ENCODE results near the gene MYD88.

Gene MYD88

GRCh38 chr3:38098376-38098723 lies 40.1 kb upstream of the MYD88 start:
- TF ChIP-seq CTCF (IDR thresholded peaks at IDR 0.05; ENCODE audit: low read depth, low read length), result no peak

GRCh38 chr3:38099518-38099917 lies 38.9 kb upstream of the MYD88 start:
- no peak for TF ChIP-seq CTCF (IDR thresholded peaks at IDR 0.05; ENCODE audit: low read depth, low read length)
- no peak for DNase-seq (ENCODE audit: extremely low read depth, low read depth)

More at GRCh38 chr3:38098376-38098723, 40.1 kb upstream of the MYD88 start:
- DNase-seq (ENCODE audit: extremely low read depth, low read depth), result no peak

- DNase-seq (ENCODE audit: extremely low read depth, low read depth), result no peak
- TF ChIP-seq CTCF (IDR thresholded peaks at IDR 0.05; ENCODE audit: low read depth, low read length), result no peak
Measured at GRCh38 chr3:38100498-38100897, 38.0 kb upstream of the MYD88 start.

- no peak for TF ChIP-seq CTCF (IDR thresholded peaks at IDR 0.05; ENCODE audit: low read depth, low read length)
- no peak for DNase-seq (ENCODE audit: extremely low read depth, low read depth)
Measured at GRCh38 chr3:38101811-38102443, 36.5 kb upstream of the MYD88 start.

- DNase-seq (ENCODE audit: extremely low read depth, low read depth), result no peak
- no peak for TF ChIP-seq CTCF (IDR thresholded peaks at IDR 0.05; ENCODE audit: low read depth, low read length)
Measured at GRCh38 chr3:38102444-38102814, 36.0 kb upstream of the MYD88 start.

- no peak for TF ChIP-seq CTCF (IDR thresholded peaks at IDR 0.05; ENCODE audit: low read depth, low read length)
- DNase-seq (ENCODE audit: extremely low read depth, low read depth), result no peak
Measured at GRCh38 chr3:38105525-38105924, 32.9 kb upstream of the MYD88 start.

- no peak for TF ChIP-seq CTCF (IDR thresholded peaks at IDR 0.05; ENCODE audit: low read depth, low read length)
Measured at GRCh38 chr3:38107911-38108648, 30.4 kb upstream of the MYD88 start.

More at GRCh38 chr3:38107911-38108648, 30.4 kb upstream of the MYD88 start:
- DNase-seq (ENCODE audit: extremely low read depth, low read depth), result no peak
